Central memory CD4-positive, alpha-beta T cell (primary cell): ENCODE results near the gene MST1.

Experiments
- DNase-seq: peaks from one replicate; pipeline ENCODE4 v3.0.0; 2022

The MST1 gene

DNA sequence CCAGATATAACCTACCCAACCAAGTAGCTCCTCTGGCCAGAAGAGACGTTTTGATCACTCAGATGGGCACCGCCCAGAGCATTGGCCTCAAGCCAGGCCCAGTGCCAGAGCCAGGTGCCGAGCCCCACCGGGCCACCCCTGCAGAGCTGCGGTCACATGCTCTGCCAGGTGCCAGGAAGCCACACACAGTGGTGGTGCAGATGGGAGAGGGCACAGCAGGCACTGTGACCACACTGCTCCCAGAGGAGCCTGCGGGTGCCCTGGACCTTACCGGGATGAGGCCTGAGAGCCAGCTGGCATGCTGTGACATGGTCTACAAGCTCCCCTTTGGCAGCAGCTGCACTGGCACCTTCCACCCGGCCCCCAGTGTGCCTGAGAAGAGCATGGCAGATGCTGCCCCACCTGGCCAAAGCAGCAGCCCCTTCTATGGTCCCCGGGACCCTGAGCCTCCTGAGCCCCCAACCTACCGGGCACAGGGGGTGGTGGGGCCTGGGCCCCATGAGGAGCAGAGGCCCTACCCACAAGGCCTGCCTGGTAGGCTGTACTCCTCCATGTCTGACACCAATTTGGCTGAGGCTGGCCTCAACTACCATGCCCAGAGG is 34.2 kb downstream of the MST1 start:
- no peak for DNase-seq

DNA sequence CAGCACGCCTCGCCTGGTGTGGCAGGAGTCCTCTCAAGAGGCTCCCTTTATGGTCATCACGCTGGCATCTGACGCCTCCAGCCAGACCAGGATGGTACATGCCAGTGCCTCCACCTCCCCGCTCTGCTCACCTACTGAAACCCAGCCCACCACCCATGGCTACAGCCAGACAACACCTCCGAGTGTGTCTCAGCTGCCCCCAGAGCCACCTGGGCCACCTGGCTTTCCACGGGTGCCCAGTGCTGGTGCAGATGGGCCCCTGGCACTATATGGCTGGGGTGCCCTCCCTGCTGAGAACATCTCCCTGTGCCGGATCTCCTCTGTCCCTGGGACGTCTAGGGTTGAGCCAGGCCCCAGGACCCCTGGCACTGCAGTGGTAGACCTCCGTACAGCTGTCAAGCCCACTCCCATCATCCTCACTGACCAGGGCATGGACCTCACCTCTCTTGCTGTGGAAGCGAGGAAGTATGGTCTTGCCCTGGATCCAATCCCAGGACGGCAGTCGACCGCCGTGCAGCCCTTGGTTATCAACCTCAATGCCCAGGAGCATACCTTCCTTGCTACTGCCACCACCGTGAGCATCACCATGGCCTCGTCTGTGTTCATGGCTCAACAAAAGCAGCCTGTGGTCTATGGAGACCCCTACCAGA is 35.0 kb downstream of the MST1 start:
- no peak for DNase-seq

DNA sequence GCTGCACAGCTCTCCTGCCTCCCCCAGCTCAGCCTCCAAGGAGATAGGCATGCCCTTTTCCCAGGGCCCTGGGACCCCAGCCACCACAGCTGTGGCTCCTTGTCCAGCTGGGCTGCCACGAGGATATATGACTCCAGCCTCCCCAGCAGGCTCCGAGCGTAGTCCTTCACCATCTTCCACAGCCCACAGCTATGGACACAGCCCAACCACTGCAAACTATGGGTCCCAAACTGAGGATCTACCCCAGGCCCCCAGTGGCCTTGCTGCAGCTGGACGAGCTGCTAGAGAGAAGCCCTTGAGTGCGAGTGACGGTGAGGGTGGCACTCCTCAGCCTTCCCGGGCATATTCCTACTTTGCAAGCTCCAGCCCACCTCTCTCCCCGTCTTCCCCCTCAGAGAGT is 35.7 kb downstream of the MST1 start:
- DNase-seq: no peak

DNA sequence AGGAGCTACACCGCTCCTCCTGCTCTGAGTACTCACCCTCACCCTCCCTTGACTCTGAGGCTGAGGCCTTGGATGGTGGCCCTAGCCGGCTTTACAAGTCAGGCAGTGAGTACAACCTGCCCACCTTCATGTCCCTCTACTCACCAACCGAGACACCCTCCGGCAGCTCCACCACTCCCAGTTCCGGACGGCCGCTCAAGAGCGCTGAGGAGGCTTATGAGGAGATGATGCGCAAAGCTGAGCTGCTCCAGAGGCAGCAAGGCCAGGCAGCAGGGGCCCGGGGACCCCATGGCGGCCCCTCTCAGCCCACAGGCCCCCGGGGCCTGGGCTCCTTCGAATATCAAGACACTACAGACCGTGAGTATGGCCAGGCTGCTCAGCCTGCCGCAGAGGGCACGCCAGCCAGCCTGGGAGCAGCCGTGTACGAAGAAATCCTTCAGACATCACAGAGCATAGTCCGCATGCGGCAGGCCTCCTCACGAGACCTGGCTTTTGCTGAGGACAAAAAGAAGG is 36.3 kb downstream of the MST1 start:
- DNase-seq: no peak

DNA sequence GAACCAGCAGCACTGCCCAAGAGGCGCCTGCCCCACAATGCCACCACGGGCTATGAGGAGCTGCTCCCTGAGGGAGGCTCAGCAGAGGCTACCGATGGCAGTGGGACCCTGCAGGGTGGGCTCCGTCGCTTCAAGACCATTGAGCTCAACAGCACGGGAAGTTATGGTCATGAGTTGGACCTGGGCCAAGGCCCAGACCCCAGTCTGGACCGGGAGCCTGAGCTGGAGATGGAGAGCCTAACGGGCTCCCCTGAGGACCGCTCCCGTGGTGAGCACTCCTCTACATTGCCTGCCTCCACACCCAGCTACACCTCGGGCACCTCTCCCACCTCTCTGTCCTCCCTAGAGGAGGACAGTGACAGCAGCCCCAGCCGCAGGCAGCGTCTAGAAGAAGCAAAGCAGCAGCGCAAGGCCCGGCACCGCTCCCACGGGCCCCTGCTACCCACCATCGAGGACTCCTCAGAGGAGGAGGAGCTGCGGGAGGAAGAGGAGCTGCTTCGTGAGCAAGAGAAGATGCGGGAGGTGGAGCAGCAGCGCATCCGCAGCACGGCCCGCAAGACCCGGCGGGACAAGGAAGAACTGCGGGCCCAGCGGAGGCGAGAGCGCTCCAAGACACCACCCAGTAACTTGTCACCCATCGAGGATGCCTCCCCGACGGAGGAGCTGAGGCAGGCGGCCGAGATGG is 36.9 kb downstream of the MST1 start:
- no peak for DNase-seq

DNA sequence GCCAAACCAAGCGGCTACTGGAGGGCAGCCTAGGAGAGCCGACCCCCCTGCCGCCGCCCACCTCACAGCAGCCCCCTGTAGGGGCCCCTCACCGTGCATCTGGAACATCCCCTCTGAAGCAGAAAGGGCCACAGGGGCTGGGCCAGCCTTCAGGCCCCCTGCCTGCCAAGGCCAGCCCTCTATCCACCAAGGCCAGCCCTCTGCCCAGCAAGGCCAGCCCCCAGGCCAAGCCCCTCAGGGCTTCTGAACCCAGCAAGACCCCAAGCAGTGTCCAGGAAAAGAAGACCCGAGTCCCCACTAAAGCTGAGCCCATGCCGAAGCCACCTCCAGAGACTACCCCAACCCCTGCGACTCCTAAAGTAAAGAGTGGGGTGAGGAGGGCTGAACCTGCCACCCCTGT is 38.6 kb downstream of the MST1 start:
- no peak for DNase-seq

DNA sequence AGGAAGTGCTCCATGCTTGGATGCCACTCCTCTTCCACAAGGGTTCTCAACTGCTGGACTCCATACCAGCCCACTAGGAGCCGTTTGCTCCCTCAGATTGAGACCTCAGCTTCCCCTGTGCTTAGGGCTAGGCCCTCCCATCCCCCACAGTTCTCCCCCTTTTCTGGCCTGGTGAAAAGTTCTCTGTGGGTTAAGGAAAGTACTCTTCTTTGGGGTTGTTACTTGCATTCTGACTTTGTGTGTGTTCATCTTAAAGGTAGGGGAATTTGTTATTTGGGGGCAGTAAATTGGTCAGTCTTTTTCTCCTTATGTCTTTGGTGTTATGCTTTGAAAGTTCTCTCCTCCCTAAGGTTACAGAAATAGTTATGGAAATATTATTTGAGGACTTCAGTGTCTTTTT is 39.1 kb downstream of the MST1 start:
- DNase-seq: no peak

DNA sequence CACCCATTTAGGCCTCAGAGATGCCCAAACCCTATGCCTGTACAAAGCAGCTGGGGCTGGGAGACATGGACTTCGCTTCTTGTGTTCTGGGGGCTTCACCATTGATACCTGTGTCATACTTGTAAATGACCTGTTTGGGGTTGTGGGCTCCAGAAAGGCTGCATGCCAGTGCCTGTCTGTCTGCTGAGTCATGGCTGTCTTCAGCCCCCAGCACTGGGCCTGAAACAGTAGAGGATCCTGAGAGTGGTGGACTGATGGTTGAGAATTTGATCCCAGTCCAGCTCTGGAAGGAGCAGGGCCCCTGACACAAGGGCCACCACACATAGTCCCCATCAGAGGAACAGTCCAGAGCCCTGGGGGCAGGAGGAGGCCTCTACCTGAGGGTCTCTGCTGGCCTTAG is 39.7 kb downstream of the MST1 start:
- DNase-seq: no peak

DNA sequence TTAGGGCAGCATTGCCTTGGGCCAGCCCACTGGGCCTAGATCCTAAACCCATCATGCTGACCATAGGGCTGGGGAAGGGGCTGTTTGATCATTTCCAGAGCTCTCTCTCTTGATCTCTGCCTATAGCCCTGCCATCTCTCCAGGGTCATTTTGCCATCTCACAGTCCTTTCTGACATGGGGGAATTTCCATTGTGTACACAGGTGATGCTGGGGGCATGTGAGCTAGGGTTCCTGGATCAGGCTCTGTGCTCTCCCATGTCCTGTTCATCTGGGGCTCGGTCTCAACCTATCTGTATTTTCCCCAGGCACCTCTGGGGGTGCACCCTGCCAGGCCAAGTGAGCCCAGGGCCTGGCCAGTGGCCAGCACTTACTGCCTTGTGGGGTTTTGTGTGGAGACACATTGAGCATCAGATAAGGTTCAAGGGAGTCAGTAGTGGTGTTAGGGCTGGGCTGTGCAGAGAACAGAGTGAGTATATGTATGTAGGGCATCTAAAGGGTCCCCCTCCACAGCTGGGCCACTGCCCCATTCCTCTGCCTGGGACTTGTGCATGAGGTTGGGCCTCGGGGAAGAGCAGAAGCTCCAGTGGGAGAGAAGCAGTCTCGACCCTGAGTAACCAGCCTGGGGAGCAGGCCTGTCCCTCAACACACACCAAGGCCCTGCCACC is 40.8 kb downstream of the MST1 start:
- no peak for DNase-seq

DNA sequence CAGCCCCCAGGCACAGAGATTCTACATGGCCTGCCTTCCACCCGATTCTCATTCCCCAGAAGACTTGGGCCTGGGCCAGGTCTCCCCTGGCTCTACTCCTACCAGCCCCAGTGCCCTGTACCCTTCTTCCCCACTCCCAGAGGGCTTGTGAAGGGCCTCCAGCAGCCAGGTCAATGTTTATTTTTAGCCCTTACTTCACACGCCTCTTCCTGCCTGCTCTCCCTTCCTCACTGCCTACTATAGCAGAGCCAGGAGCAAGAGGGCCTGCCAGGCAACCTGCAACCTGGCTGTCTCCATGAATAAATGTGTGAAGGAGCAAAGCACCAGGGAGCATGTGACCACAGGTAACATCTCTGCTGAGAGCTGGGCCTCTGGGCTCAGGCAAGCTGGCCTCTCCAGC is 41.5 kb downstream of the MST1 start:
- no peak for DNase-seq

DNA sequence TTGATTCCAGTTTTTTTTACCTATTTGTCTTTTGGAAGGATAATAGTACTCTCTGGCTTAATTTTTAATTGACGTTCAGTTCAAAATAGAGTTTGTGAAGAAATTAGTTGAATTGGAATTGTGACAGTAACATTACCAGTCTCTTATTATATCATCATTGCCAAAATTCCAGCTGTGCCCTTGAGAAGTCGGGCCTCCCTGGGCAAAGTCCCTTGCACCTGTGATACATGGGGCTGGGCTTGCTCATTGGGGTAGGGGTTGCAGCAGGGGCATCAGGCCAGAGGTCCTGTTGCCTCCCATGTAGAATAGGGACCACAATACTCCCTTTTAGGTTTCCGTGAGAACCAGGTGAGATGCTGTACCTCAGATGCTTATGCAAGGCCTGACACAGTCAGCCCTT is 43.0 kb downstream of the MST1 start:
- no peak for DNase-seq

DNA sequence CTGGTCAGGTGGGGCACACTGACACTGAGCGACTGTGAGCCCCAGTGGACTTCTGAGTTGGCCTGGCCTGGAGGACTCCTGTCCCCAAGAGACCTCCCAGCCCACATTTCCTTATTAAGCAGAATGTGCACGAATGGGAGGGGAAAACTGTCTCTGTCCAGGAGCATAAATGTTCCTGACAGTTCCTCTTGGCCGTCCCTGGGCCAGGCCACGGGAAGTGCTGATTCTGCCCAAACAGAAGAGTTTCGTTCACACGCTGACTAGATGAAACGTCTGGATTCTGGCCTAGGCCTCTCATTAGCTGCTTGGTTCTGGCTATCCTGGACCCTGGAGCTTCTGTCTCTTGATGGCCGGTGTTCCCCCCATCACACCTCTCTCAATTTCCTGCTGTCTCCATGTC is 44.6 kb downstream of the MST1 start:
- no peak for DNase-seq

DNA sequence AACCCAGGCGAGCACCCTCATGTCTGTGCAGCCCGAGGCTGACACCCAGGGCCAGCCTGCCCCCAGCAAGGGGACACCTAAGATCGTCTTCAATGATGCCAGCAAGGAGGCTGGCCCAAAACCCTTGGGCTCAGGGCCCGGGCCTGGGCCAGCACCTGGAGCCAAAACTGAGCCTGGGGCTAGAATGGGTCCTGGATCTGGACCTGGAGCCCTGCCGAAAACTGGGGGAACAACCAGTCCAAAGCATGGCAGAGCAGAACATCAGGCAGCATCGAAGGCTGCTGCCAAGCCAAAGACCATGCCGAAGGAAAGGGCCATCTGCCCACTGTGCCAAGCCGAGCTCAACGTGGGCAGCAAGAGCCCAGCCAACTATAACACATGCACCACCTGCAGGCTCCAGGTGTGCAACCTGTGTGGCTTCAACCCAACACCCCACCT is 46.5 kb downstream of the MST1 start:
- DNase-seq: no peak

DNA sequence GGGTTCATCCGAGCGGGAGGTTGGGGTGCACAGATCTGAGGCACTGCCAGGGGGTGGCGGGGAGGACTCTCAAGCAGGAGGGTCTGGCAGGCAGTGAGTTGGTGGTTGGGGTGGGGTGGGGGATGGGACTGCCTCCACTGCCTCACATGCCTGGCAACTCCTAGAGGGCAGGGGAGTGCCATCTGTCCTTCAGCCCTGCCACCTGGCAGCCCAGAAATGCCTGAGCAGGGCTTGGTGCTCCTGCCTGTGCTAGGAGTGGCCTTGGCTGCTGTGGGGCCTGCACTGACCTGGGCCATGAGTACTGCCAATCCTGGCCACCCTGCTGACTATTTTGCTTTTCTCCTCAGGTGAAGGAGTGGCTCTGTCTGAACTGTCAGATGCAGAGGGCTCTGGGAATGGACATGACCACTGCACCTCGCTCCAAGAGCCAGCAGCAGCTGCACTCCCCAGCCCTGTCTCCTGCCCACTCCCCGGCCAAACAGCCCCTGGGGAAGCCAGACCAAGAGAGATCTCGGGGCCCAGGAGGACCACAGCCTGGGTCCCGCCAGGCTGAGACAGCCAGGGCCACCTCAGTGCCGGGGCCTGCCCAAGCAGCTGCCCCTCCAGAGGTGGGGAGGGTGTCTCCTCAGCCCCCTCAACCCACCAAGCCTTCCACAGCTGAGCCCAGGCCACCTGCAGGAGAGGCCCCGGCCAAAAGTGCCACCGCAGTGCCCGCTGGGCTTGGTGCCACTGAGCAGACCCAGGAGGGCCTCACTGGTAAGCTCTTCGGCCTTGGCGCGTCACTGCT is 47.2 kb downstream of the MST1 start:
- DNase-seq: no peak

DNA sequence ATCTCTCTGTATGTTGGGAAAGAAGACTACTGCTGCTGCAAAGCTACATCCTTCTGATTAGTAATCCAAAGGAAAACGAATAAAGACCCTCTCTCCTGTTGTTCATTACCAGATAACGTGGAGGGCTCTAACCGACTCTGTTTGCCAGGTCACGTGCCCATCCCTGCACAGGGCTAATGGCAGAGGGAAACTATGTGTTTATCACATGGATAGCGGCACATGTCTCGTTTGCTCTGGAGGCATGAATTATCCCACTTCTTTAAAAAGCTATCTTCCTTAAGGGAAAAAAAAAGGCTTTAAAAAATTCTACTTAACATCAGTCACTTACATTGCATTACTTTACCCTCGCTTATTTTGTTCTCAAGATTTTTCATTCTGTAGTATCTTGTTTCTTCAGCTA is 48.0 kb downstream of the MST1 start:
- DNase-seq: no peak

DNA sequence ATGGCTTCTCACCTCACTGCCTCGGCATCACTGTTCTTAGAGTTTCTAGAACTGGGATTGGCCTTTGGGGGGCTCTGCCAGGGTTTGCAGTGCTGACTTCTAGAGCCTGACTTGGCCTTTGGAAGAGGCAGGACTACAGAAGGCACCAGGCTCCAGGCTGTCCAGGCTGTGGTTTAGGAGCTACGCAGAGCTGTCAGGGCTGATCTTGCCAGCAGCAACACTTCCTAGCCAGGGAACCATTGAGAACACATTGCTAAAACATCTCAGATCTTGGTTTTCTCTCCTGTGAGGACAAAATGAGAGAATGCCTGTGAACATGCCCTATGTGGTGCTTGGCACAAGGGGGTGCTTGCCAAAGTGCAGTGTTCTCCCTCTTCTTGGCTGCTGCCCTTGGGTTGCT is 49.7 kb downstream of the MST1 start:
- DNase-seq: no peak

DNA sequence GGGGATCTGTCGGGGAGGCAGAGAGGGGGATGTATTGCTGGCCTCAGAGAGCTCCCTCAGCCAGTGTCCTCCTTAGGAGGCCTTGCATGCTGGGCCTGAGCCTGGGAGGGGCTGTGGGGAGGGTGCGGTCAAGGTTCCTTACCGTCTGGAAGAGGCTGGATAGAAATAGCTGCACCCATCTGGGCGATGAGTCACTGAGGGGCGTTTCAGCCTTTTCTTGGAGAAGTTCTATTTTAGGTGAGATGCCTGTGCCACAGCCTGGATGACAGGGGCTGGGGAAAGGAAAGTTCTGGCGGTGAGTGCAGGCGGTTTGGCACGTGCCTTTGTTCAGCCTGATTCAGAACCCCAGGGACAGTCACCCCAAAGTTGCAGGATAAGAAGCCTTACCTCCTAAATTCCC is 50.8 kb downstream of the MST1 start:
- no peak for DNase-seq

DNA sequence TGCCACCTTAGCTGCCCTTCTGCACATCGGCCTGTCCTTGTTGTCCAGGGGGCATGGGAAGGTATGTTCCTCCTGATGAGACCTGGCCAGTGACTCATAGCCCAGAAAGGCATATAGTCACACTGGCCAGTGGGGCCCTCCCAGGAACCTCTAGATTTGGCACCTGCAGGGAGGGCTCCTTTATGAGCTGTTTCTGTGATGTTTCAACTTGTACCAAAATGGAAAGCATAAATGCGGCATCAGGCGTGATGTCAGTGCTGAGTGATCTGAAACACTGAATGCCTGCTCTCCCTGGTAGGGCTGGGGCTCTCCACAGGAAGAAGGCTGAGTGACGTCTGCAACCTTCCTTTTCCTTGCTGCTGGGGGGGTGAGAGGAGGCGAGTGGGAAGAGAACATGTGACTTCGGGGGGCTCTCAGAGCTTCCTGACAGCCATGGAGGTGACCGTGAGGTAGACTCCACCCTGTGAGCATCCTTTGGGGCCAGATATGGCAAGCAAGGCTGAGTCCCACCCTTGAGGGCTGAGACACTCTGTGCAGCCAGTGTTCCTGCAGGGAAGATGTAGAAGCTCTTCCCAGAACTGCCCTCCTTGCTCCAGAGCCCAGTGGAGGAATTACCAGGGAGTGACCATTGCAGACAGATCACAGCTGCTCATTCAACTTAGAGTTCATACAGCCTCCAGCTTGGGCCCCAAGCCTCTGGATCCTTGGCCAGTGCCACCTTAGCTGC is 52.2 kb downstream of the MST1 start:
- no peak for DNase-seq

DNA sequence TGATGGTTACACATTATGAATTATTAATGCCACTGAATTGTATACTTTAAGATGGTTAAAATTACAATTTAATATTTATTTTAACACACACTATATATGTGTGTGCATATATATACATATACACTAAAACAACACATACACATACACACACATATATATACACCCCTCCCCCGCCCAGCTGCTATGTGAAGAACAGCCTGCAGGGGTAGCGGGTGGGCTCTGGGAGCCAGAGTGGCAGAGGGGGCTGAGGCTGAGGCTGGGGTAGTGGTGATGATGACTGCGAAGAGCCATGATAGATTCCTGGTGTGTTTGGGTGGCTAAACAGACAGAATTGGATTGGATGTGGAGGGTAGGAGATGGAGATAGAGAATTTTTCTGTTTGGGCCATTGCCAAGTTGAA is 54.5 kb downstream of the MST1 start:
- DNase-seq: no peak
